ENCODE data around the gene VAMP5.
"Not testable (repeated sequence)": the region's sequence is repeated elsewhere in the genome, so short reads cannot be mapped to it uniquely, and the experiment has no call there.

Gene VAMP5

GRCh38 chr2:85584354-85584856, at the start of gene VAMP5:
Gene VAMP5, plus strand, starts transcription at chr2:85584431. Its CDS starts 60 bp downstream, at chr2:85584491.
- no peak for DNase-seq (ENCODE audit: low read depth in 4 of 4, low spot score in 1 of 4)

- no peak for DNase-seq (ENCODE audit: low read depth in 4 of 4, low spot score in 1 of 4)
Measured at GRCh38 chr2:85534881-85535280, 49.4 kb upstream of the VAMP5 start.

- DNase-seq (ENCODE audit: low read depth in 4 of 4, low spot score in 1 of 4) = no peak
Measured at GRCh38 chr2:85536479-85536878, 47.8 kb upstream of the VAMP5 start.

- peak in 1 of 4 experiments; percentile 26 for DNase-seq (ENCODE audit: low read depth in 4 of 4, low spot score in 1 of 4)
Measured at GRCh38 chr2:85537600-85538506, 46.4 kb upstream of the VAMP5 start.

- peak; percentile 76 to 92 (median 84) for DNase-seq (ENCODE audit: low read depth in 4 of 4, low spot score in 1 of 4)
Measured at GRCh38 chr2:85538507-85539360, 45.5 kb upstream of the VAMP5 start, which contains the start of gene MAT2A. Gene MAT2A, plus strand, starts transcription at chr2:85539168. Its CDS starts 120 bp downstream, at chr2:85539288.

GRCh38 chr2:85539361-85540132, 44.7 kb upstream of the VAMP5 start:
- peak; percentile 50 to 70 (median 59) for DNase-seq (ENCODE audit: low read depth in 4 of 4, low spot score in 1 of 4)

GRCh38 chr2:85540133-85540648, 44.0 kb upstream of the VAMP5 start:
- no peak for DNase-seq (ENCODE audit: low read depth in 4 of 4, low spot score in 1 of 4)

- DNase-seq (ENCODE audit: low read depth in 4 of 4, low spot score in 1 of 4) = no peak
Measured at GRCh38 chr2:85541262-85541661, 43.0 kb upstream of the VAMP5 start.

- no peak for DNase-seq (ENCODE audit: low read depth in 4 of 4, low spot score in 1 of 4)
Measured at GRCh38 chr2:85541753-85542457, 42.3 kb upstream of the VAMP5 start.

- DNase-seq (ENCODE audit: low read depth in 4 of 4, low spot score in 1 of 4) = no peak
Measured at GRCh38 chr2:85542777-85543176, 41.5 kb upstream of the VAMP5 start.

GRCh38 chr2:85544254-85544691, 40.0 kb upstream of the VAMP5 start:
- DNase-seq (ENCODE audit: low read depth in 4 of 4, low spot score in 1 of 4) = not testable (repeated sequence)

GRCh38 chr2:85544915-85545779, 39.1 kb upstream of the VAMP5 start:
- not testable (repeated sequence) for DNase-seq (ENCODE audit: low read depth in 4 of 4, low spot score in 1 of 4)

GRCh38 chr2:85545780-85546240, 38.4 kb upstream of the VAMP5 start:
- no peak for DNase-seq (ENCODE audit: low read depth in 4 of 4, low spot score in 1 of 4)

- DNase-seq (ENCODE audit: low read depth in 4 of 4, low spot score in 1 of 4) = no peak
Measured at GRCh38 chr2:85547089-85547858, 37.0 kb upstream of the VAMP5 start.

- DNase-seq (ENCODE audit: low read depth in 4 of 4, low spot score in 1 of 4) = no peak
Measured at GRCh38 chr2:85547859-85548607, 36.2 kb upstream of the VAMP5 start.

- no peak for DNase-seq (ENCODE audit: low read depth in 4 of 4, low spot score in 1 of 4)
Measured at GRCh38 chr2:85548608-85548900, 35.7 kb upstream of the VAMP5 start.

GRCh38 chr2:85549095-85549494, 35.1 kb upstream of the VAMP5 start:
- DNase-seq (ENCODE audit: low read depth in 4 of 4, low spot score in 1 of 4) = no peak

- no peak for DNase-seq (ENCODE audit: low read depth in 4 of 4, low spot score in 1 of 4)
Measured at GRCh38 chr2:85549826-85550225, 34.4 kb upstream of the VAMP5 start.
